Hepatocyte (in vitro differentiated cells): ENCODE results near the gene STAT5A.
"Not testable (repeated sequence)": the region's sequence is repeated elsewhere in the genome, so short reads cannot be mapped to it uniquely, and the experiment has no call there.

Experiments
- EZH2 ChIP-seq: fragments of 200-600 bp; sonication (generic); IDR thresholded peaks from 2 replicates; pipeline ENCODE4 v1.6.1; 2016; ENCODE audit warnings: antibody characterized with exemption, mild to moderate bottlenecking, borderline replicate concordance
- EZH2phosphoT487 ChIP-seq: fragments of 200-600 bp; sonication (generic); IDR thresholded peaks from one replicate; pipeline ENCODE4 v1.6.1; 2018; ENCODE audit warnings: antibody characterized with exemption, mild to moderate bottlenecking, low read depth, moderate library complexity; ENCODE audit not compliant: unreplicated experiment, severe bottlenecking
- TF ChIP-seq, protein P1 (sequence below): fragments of 200-600 bp; sonication (generic); IDR thresholded peaks from 2 replicates; pipeline ENCODE4 v1.5.1; 2016; ENCODE audit warnings: antibody characterized with exemption, mild to moderate bottlenecking; ENCODE audit not compliant: poor library complexity

DNA sequence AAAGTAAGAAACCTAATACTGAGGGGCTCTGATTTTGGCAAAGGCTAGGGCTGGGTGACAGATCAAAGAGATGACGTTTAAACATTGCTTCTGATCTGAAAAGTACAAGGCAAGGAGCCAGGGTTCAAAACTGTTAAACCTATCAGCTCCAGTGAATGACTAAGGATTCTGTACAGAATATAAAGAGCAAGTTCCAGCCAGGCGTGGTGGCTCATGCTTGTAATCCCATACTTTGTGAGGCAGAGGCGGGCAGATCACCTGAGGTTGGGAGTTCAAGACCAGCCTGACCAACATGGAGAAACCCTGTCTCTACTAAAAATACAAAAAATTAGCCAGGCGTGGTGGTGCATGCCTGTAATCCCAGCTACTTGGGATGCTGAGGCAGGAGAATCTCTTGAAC is 47.4 kb upstream of the STAT5A start:
- TF ChIP-seq, protein P1, sequence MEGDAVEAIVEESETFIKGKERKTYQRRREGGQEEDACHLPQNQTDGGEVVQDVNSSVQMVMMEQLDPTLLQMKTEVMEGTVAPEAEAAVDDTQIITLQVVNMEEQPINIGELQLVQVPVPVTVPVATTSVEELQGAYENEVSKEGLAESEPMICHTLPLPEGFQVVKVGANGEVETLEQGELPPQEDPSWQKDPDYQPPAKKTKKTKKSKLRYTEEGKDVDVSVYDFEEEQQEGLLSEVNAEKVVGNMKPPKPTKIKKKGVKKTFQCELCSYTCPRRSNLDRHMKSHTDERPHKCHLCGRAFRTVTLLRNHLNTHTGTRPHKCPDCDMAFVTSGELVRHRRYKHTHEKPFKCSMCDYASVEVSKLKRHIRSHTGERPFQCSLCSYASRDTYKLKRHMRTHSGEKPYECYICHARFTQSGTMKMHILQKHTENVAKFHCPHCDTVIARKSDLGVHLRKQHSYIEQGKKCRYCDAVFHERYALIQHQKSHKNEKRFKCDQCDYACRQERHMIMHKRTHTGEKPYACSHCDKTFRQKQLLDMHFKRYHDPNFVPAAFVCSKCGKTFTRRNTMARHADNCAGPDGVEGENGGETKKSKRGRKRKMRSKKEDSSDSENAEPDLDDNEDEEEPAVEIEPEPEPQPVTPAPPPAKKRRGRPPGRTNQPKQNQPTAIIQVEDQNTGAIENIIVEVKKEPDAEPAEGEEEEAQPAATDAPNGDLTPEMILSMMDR = not testable (repeated sequence)
- not testable (repeated sequence) for TF ChIP-seq EZH2, EZH2phosphoT487
